IMR-90 (cell line): ENCODE measurements around the gene GPATCH2L. TPM values are rescaled to one million over a fixed set of nuclear protein-coding genes. Genes with fewer than 3 reads are reported as not detected.

ENCODE experiments used
- ATAC-seq: fragments of 200-7000 bp; cut with Tn5 transposase; 2 replicates; pipeline ENCODE4 v1.9.1; 2020; ENCODE audit warnings: low read depth, mild to moderate bottlenecking, moderate library complexity
- BruUV-seq: library from RNA; stranded (reverse); fragments of 400-500 nt; replicated peaks from 2 replicates; lab custom pipeline; 2021; lab: Mats Ljungman, UMichigan
- CTCF ChIA-PET: fragments of 300-600 bp; formaldehyde crosslinking; extraction: SDS; loops from one replicate; lab custom pipeline; 2021; ENCODE audit warnings: antibody characterized with exemption; lab: Yijun Ruan, JAX
- POLR2A ChIA-PET: fragments of 300-600 bp; sonication (Branson Sonifier 250); formaldehyde crosslinking; loops from one replicate; lab custom pipeline; 2022; ENCODE audit warnings: antibody characterized with exemption; ENCODE audit not compliant: unreplicated experiment; lab: Charles Lee
- DNase-seq: peaks from one replicate; pipeline ENCODE4 v3.0.0; 2013
- H2AFZ ChIP-seq: replicated peaks from 2 replicates; pipeline ENCODE3; 2013; ENCODE audit warnings: low read length, mild to moderate bottlenecking; ENCODE audit not compliant: poor library complexity
- H2AK5ac ChIP-seq: 2 replicates; pipeline ENCODE4 v1.6.1; 2013; ENCODE audit warnings: low read depth, low read length, inconsistent platforms
- H2AK9ac ChIP-seq: replicated peaks from 2 replicates; pipeline ENCODE3; 2013; ENCODE audit warnings: mild to moderate bottlenecking, low read depth, low read length, moderate library complexity; ENCODE audit not compliant: poor library complexity
- H2BK120ac ChIP-seq: 2 replicates; pipeline ENCODE4 v1.6.1; 2013; ENCODE audit warnings: low read depth, low read length, inconsistent platforms
- H2BK15ac ChIP-seq: 3 replicates; pipeline ENCODE4 v1.6.1; 2013; ENCODE audit warnings: low read depth, low read length, inconsistent platforms
- H2BK20ac ChIP-seq: 2 replicates; pipeline ENCODE4 v1.6.1; 2013; ENCODE audit warnings: low read depth, mild to moderate bottlenecking, inconsistent platforms, low read length, moderate library complexity
- H2BK5ac ChIP-seq: 2 replicates; pipeline ENCODE4 v1.6.1; 2013; ENCODE audit warnings: mild to moderate bottlenecking, low read depth, low read length, inconsistent platforms; ENCODE audit not compliant: poor library complexity, severe bottlenecking
- H3K14ac ChIP-seq: replicated peaks from 2 replicates; pipeline ENCODE4 v1.6.1; 2013; ENCODE audit warnings: low read depth, low read length, inconsistent platforms
- H3K18ac ChIP-seq: 2 replicates; pipeline ENCODE4 v1.6.1; 2013; ENCODE audit warnings: low read depth, low read length, control low read depth
- H3K23ac ChIP-seq: 2 replicates; pipeline ENCODE4 v1.6.1; 2013; ENCODE audit warnings: low read depth, low read length, inconsistent platforms
- H3K27ac ChIP-seq: 2 replicates; pipeline ENCODE4 v1.5.1; 2013; ENCODE audit warnings: mild to moderate bottlenecking, control low read depth, low read length; ENCODE audit not compliant: insufficient read depth
- H3K27me3 ChIP-seq: 2 replicates; pipeline ENCODE4 v1.6.1; 2013; ENCODE audit warnings: low read length; ENCODE audit not compliant: control insufficient read depth, insufficient read depth
- H3K36me3 ChIP-seq: 2 replicates; pipeline ENCODE4 v1.6.1; 2013; ENCODE audit warnings: low read length, mixed read lengths; ENCODE audit not compliant: control insufficient read depth, insufficient read depth
- H3K4ac ChIP-seq: 2 replicates; pipeline ENCODE4 v1.6.1; 2013; ENCODE audit warnings: low read depth, low read length, inconsistent platforms
- H3K4me1 ChIP-seq: 2 replicates; pipeline ENCODE4 v1.6.1; 2013; ENCODE audit warnings: low read length, mixed read lengths; ENCODE audit not compliant: control insufficient read depth, insufficient read depth
- H3K4me2 ChIP-seq: 2 replicates; pipeline ENCODE4 v1.6.1; 2013; ENCODE audit warnings: low read depth, mild to moderate bottlenecking, control low read depth, low read length, moderate library complexity
- H3K4me3 ChIP-seq: 2 replicates; pipeline ENCODE4 v1.5.1; 2013; ENCODE audit warnings: low read depth, mild to moderate bottlenecking, control low read depth, low read length, moderate library complexity; ENCODE audit not compliant: insufficient read depth
- H3K56ac ChIP-seq: 2 replicates; pipeline ENCODE4 v1.6.1; 2013; ENCODE audit warnings: low read length, inconsistent platforms; ENCODE audit not compliant: insufficient read depth; ENCODE audit errors: extremely low read depth
- H3K79me1 ChIP-seq, 2 experiments: 2 replicates each; pipeline ENCODE4 v1.6.1; 2013; ENCODE audit warnings: low read length in 2 of 2, inconsistent platforms in 1 of 2, low read depth in 1 of 2
- H3K9ac ChIP-seq: 2 replicates; pipeline ENCODE4 v1.6.1; 2013; ENCODE audit warnings: low read depth, low read length, control low read depth
- H3K9me1 ChIP-seq: 2 replicates; pipeline ENCODE4 v1.6.1; 2013; ENCODE audit warnings: low read length, inconsistent platforms; ENCODE audit not compliant: insufficient read depth
- H3K9me3 ChIP-seq: 2 replicates; pipeline ENCODE4 v1.6.1; 2013; ENCODE audit warnings: low read length; ENCODE audit not compliant: control insufficient read depth, insufficient read depth
- H4K20me1 ChIP-seq: 2 replicates; pipeline ENCODE4 v1.6.1; 2013; ENCODE audit warnings: low read length, inconsistent platforms; ENCODE audit not compliant: insufficient read depth
- H4K5ac ChIP-seq: 2 replicates; pipeline ENCODE4 v1.6.1; 2013; ENCODE audit warnings: mild to moderate bottlenecking, low read depth, low read length, control low read depth
- H4K8ac ChIP-seq, 2 experiments: 2 replicates each; pipeline ENCODE4 v1.6.1; 2013; ENCODE audit warnings: low read depth in 2 of 2, low read length in 2 of 2, control low read depth in 1 of 2, inconsistent platforms in 1 of 2
- H4K91ac ChIP-seq: 2 replicates; pipeline ENCODE4 v1.6.1; 2013; ENCODE audit warnings: low read depth, low read length, inconsistent platforms; ENCODE audit not compliant: insufficient read depth
- BHLHE40 ChIP-seq: fragments of 150-350 bp; IDR thresholded peaks from 2 replicates; pipeline ENCODE4 v1.6.1; 2016; ENCODE audit warnings: mild to moderate bottlenecking, low read depth, low read length
- CEBPB ChIP-seq: IDR thresholded peaks from 2 replicates; pipeline ENCODE4 v1.6.1; 2012; ENCODE audit warnings: low read depth, low read length, improper control_type of control experiment
- CHD1 ChIP-seq: IDR thresholded peaks from 2 replicates; pipeline ENCODE4 v1.6.1; 2012; ENCODE audit warnings: low read depth, low read length, improper control_type of control experiment
- CTCF ChIP-seq: conservative IDR thresholded peaks from 2 replicates; pipeline ENCODE4 v1.5.1; 2012; ENCODE audit warnings: mild to moderate bottlenecking, low read depth, low read length, improper control_type of control experiment
- ELK1 ChIP-seq: fragments of 150-350 bp; IDR thresholded peaks from 2 replicates; pipeline ENCODE4 v1.6.1; 2016; ENCODE audit warnings: low read depth, mild to moderate bottlenecking, low read length, moderate library complexity, borderline replicate concordance
- FOS ChIP-seq: fragments of 150-350 bp; IDR thresholded peaks from 2 replicates; pipeline ENCODE4 v1.6.1; 2016; ENCODE audit warnings: low read depth, low read length
- MAFK ChIP-seq: IDR thresholded peaks from 2 replicates; pipeline ENCODE4 v1.6.1; 2012; ENCODE audit warnings: low read depth, low read length, improper control_type of control experiment
- MAZ ChIP-seq: IDR thresholded peaks from 2 replicates; pipeline ENCODE4 v1.6.1; 2012; ENCODE audit warnings: low read depth, mild to moderate bottlenecking, low read length, improper control_type of control experiment, moderate library complexity, borderline replicate concordance
- MXI1 ChIP-seq: IDR thresholded peaks from 2 replicates; pipeline ENCODE4 v1.6.1; 2012; ENCODE audit warnings: low read depth, mild to moderate bottlenecking, low read length, moderate library complexity, borderline replicate concordance
- NFE2L2 ChIP-seq: fragments of 150-350 bp; IDR thresholded peaks from 2 replicates; pipeline ENCODE4 v1.6.1; 2016; ENCODE audit warnings: low read depth, mild to moderate bottlenecking, low read length
- POLR2A ChIP-seq: IDR thresholded peaks from 2 replicates; pipeline ENCODE4 v1.6.1; 2012; ENCODE audit warnings: mild to moderate bottlenecking, low read depth, low read length
- RAD21 ChIP-seq: IDR thresholded peaks from 2 replicates; pipeline ENCODE4 v1.6.1; 2012; ENCODE audit warnings: low read length, improper control_type of control experiment
- RCOR1 ChIP-seq: IDR thresholded peaks from 2 replicates; pipeline ENCODE4 v1.6.1; 2012; ENCODE audit warnings: mild to moderate bottlenecking, low read length, improper control_type of control experiment; ENCODE audit not compliant: insufficient replicate concordance
- RFX5 ChIP-seq: IDR thresholded peaks from 2 replicates; pipeline ENCODE4 v1.8.0; 2012; ENCODE audit warnings: low read depth, mild to moderate bottlenecking, low read length, moderate library complexity
- SMC3 ChIP-seq: fragments of 150-350 bp; IDR thresholded peaks from 2 replicates; pipeline ENCODE4 v1.6.1; 2016; ENCODE audit warnings: low read depth, mild to moderate bottlenecking, antibody characterized with exemption, low read length, moderate library complexity
- USF2 ChIP-seq: fragments of 150-350 bp; IDR thresholded peaks from 2 replicates; pipeline ENCODE4 v1.6.1; 2017; ENCODE audit warnings: mild to moderate bottlenecking, antibody characterized with exemption, low read length, low read depth
- WGBS, 2 experiments: methylation state at CpG; one replicate each; pipeline versions ENCODE4 v1.1.5 to v1.1.7; 2013; ENCODE audit warnings: missing lambda C conversion rate in 2 of 2; ENCODE audit not compliant: insufficient read length in 1 of 2; ENCODE audit errors: extremely low coverage in 2 of 2; 5-methylcytosine and 5-hydroxymethylcytosine counted together
- dilution Hi-C: fragments of 300-500 bp; cut with HindIII; formaldehyde crosslinking; loops from one replicate; pipeline ENCODE4 v1.14.3; 2018; ENCODE audit warnings: low sequenced_read_pairs; ENCODE audit not compliant: unreplicated experiment
- in situ Hi-C: fragments of 300-500 bp; cut with MboI; formaldehyde crosslinking; loops from 3 replicates; pipeline ENCODE4 v1.14.3; 2019; ENCODE audit warnings: low sequenced_read_pairs, inconsistent platforms, mixed read lengths
- intact Hi-C: fragments of 100-400 bp; cut with micrococcal nuclease; formaldehyde crosslinking; loops from 2 replicates; pipeline ENCODE4 v1.10.0; 2022
- polyA plus RNA-seq, 3 experiments: library from polyadenylated mRNA; depleted of rRNA; stranded (reverse); fragments of >200 nt; gene quantifications; 2 replicates each; pipeline ENCODE4 v1.2.3, GENCODE V29; 2012; ENCODE audit warnings: low replicate concordance in 1 of 3
- total RNA-seq: library from RNA; depleted of rRNA; stranded (reverse); fragments of >200 nt; gene quantifications from 2 replicates; pipeline ENCODE4 v1.2.3, GENCODE V29; 2012

Gene GPATCH2L
- total and polyA plus RNA-seq, 2 of the 4 experiments (the other 2 are of a cell fraction), result 15.6 to 51.4 TPM

GRCh38 chr14:76257111-76257803, 105.5 kb downstream of the GPATCH2L start:
- Histone ChIP-seq H3K79me1 (no peaks in the 10 kb centered on the region), H3K9me3 (no peaks in the 10 kb centered on the region), H2AK9ac (no peak overlapping the region), H2AK5ac (no peak overlapping the region), H3K27me3 (no peaks in the 10 kb centered on the region), H3K27ac (no peak overlapping the region), H3K56ac (no peak overlapping the region), H3K9ac (no peak overlapping the region), H4K8ac (no peak overlapping the region), H3K4me3 (no peak overlapping the region), H3K4ac (no peak overlapping the region), H3K14ac (no peak overlapping the region), H2BK120ac (no peak overlapping the region), H2BK5ac (no peak overlapping the region), H3K9me1 (no peaks in the 10 kb centered on the region), H3K23ac (no peak overlapping the region), H2AFZ (no peak overlapping the region), H3K36me3 (no peaks in the 10 kb centered on the region), H4K91ac (no peak overlapping the region), H2BK20ac (no peak overlapping the region), H2BK15ac (no peak overlapping the region), H3K4me2 (no peak overlapping the region), H3K4me1 (no peaks in the 10 kb centered on the region), H4K5ac (no peak overlapping the region), H3K18ac (no peak overlapping the region), H4K20me1 (no peaks in the 10 kb centered on the region)
- no TSS peak for BruUV-seq
- ChIA-PET CTCF (no interaction called here), POLR2A (no interaction called here)
- intact Hi-C loops, result no loop called here
- 71% methylated on average over 2 of the region's 9 CpGs; no CpG with 5 or more reads in 1 of the 2 experiments for WGBS, 2 experiments
- no peak for TF ChIP-seq MAFK
- TF ChIP-seq MAZ, result no peak
- TF ChIP-seq POLR2A, result no peak
- no peak for TF ChIP-seq CEBPB
- no peak for TF ChIP-seq CTCF
- TF ChIP-seq FOS, result no peak
- TF ChIP-seq NFE2L2, result no peak
- no peak for TF ChIP-seq RCOR1
- no peak for TF ChIP-seq ELK1
- no peak for TF ChIP-seq USF2
- TF ChIP-seq CHD1, result no peak
- no peak for TF ChIP-seq SMC3
- TF ChIP-seq BHLHE40, result no peak
- TF ChIP-seq RFX5, result no peak
- no peak for TF ChIP-seq RAD21
- TF ChIP-seq MXI1, result no peak
- ATAC-seq (no peak), DNase-seq (no peak)
- dilution Hi-C loops, result no loop called here
- in situ Hi-C loops, result no loop called here
